ENCODE results near the gene PHPT1. TPM values are rescaled to one million over a fixed set of nuclear protein-coding genes. Genes with fewer than 3 reads are reported as not detected.
A peak's percentile ranks its signal among the peaks of the same experiment; 100 is the strongest.
"Not testable (repeated sequence)": the region's sequence is repeated elsewhere in the genome, so short reads cannot be mapped to it uniquely, and the experiment has no call there.

Gene PHPT1
- total and polyA plus RNA-seq, 12 donors: 310 to 650 (median 336) TPM

DNA sequence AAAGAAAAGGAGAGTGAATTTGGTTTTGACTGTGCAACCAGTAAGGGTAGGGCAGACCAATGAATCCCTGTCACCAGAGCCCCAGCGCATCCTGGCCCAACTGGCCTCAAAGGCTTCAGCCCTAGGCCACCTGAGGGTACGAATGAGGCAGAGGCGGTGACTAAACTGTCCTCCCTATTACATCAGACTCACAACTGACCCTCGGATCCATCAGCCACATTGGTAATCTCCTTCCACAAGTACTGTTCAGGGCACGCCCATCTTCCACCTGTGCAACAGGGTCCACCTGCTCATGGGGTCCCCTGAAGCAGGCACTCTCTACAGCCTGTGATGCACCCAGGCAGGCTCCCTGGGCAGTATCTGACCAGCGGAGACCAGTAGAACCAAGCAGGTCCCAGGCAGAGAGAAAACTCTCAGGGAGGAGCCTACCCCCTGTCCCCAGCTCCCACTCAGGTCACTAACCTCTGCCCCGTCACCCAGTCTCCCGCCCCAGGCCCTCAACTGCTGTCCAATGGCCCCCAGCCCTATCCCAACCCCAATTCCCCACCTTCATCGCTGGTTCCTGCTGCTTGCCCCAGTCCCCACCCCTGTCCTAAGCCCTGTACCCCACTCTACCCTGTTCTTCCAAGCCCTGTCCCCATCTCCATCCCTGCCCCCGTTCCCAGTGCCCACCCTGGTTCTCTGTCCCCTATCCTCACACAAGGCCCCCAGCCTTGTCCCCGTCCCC lies 16.0 kb downstream of the PHPT1 start:
- peak overlapping the region in 8 of 10 donors; percentile 45 to 96 (median 93) for H3K27ac ChIP-seq
- TF ChIP-seq, protein P1, sequence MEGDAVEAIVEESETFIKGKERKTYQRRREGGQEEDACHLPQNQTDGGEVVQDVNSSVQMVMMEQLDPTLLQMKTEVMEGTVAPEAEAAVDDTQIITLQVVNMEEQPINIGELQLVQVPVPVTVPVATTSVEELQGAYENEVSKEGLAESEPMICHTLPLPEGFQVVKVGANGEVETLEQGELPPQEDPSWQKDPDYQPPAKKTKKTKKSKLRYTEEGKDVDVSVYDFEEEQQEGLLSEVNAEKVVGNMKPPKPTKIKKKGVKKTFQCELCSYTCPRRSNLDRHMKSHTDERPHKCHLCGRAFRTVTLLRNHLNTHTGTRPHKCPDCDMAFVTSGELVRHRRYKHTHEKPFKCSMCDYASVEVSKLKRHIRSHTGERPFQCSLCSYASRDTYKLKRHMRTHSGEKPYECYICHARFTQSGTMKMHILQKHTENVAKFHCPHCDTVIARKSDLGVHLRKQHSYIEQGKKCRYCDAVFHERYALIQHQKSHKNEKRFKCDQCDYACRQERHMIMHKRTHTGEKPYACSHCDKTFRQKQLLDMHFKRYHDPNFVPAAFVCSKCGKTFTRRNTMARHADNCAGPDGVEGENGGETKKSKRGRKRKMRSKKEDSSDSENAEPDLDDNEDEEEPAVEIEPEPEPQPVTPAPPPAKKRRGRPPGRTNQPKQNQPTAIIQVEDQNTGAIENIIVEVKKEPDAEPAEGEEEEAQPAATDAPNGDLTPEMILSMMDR (IDR thresholded peaks at IDR 0.05): no peak
- ATAC-seq (peak in 1 of 8 donors; percentile 6), DNase-seq (no peak)
- 59 to 63% methylated on average over 11 of the region's 11 CpGs for WGBS, 2 donors
- H3K4me3 ChIP-seq: peak overlapping the region; percentile 70 to 98 (median 82)
- intact Hi-C loops (cut with DNase I): loop anchor here in 1 of 10 donors (10.0 kb wide), 1 partner anchor 60 kb away; no protein-coding TSS in a partner anchor
- no peaks in the 10 kb centered on the region for H3K9me3 ChIP-seq
- H3K4me1 ChIP-seq: peaks cover 8 to 31% (median 25%) of the 10 kb centered on the region in 9 donors
- peaks cover 3 to 45% (median 24%) of the 10 kb centered on the region in 9 donors for H3K36me3 ChIP-seq
- H3K27me3 ChIP-seq: no peaks in the 10 kb centered on the region

DNA sequence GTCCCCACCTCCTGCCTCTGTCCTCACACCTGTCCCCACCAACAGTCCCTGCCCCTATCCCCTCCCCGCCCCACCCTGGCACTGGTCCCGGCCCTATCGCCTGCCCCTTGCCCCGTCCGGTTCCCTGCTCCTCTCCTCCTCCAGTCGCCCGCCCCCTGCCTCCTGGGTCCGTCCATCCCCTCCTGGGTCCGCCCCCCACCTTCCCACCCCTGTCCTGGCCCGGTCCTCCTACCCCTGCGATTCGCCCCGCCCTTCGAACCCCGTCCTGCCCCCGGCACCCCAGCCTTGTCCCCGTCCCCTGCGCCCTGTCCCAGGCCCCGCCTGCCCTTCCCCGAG lies 16.5 kb downstream of the PHPT1 start:
- intact Hi-C loops (cut with DNase I): loop anchor here in 2 of 10 donors (2.0 to 10.0 kb wide), 2 partner anchors 19 to 59 kb away; no protein-coding TSS in a partner anchor
- peaks cover 3 to 41% (median 24%) of the 10 kb centered on the region in 9 donors for H3K36me3 ChIP-seq
- TF ChIP-seq, protein P1 (IDR thresholded peaks at IDR 0.05): no peak
- peaks cover 8 to 31% (median 25%) of the 10 kb centered on the region in 9 donors for H3K4me1 ChIP-seq
- H3K27me3 ChIP-seq: no peaks in the 10 kb centered on the region
- ATAC-seq (peak in 7 of 8 donors; percentile 2 to 39 (median 8)), DNase-seq (no peak)
- H3K9me3 ChIP-seq: no peaks in the 10 kb centered on the region
- H3K27ac ChIP-seq: peak overlapping the region; percentile 87 to 96 (median 92)
- H3K4me3 ChIP-seq: peak overlapping the region; percentile 70 to 98 (median 82)
- 4% methylated on average over 10 to 20 of the region's 20 CpGs for WGBS, 2 donors

DNA sequence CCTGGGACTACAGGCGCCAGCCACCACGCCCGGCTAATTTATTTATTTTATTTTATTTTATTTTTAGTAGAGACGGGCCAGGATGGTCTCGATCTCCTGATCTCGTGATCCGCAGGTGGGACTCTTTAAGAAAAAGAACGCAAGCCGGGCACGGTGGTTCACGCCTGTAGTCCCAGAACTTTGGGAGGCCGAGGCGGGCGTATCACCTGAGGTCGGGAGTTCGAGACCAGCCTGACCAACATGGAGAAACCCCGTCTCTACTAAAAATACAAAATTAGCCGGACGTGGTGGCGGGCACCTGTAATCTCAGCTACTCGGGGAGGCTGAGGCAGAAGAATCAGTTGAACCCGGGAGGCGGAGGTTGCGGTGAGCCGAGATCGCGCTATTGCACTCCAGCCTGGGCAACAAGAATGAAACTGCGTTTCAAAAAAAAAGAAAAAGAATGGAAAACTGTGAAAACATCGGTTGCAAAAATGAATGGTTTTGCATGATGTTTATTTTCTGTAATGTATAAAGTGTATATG lies 17.8 kb downstream of the PHPT1 start:
- 81 to 83% methylated on average over 29 of the region's 29 CpGs for WGBS, 2 donors
- peak overlapping the region; percentile 28 to 98 (median 82) for H3K4me3 ChIP-seq
- not testable (repeated sequence) for H3K27me3 ChIP-seq, H3K9me3 ChIP-seq, DNase-seq, ATAC-seq
- intact Hi-C loops (cut with DNase I): loop anchor here in 2 of 10 donors (2.0 to 10.0 kb wide), 2 partner anchors 18 to 58 kb away; no protein-coding TSS in a partner anchor
- H3K36me3 ChIP-seq: peaks cover 0 to 29% (median 20%) of the 10 kb centered on the region in 9 donors
- H3K27ac ChIP-seq: peak overlapping the region; percentile 59 to 94 (median 92)
- H3K4me1 ChIP-seq: peaks cover 8 to 31% (median 25%) of the 10 kb centered on the region in 9 donors

DNA sequence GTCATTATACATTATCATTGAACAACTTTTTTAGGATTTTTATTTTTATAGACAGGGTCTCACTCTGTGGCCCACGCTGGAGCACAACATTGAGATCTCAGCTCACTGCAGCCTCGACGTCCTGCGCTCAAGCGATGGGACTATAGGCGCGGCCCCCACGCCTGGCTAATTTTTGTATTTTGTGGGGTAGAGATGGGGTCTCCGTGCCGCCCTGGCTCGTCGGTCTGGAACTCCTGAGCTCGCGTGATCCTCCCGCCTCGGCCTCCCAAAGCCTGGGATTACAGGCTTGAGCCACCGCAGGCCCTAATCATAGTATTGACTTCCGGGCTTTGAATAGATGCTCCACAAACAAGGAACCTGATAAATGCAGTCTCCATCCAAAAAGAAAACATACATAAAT lies 18.3 kb downstream of the PHPT1 start:
- peaks cover 8 to 31% (median 25%) of the 10 kb centered on the region in 9 donors for H3K4me1 ChIP-seq
- DNase-seq (no peak), ATAC-seq (no peak)
- WGBS, 2 donors: 97 to 99% methylated on average over 18 of the region's 18 CpGs
- no peaks in the 10 kb centered on the region for H3K27me3 ChIP-seq
- peak overlapping the region in 2 of 10 donors; percentile 71 to 82 for H3K4me3 ChIP-seq
- intact Hi-C loops (cut with DNase I): loop anchor here in 2 of 10 donors (2.0 to 10.0 kb wide), 2 partner anchors 17 to 57 kb away; no protein-coding TSS in a partner anchor
- H3K9me3 ChIP-seq: peaks cover 0 to 10% (median 0%) of the 10 kb centered on the region in 11 donors
- TF ChIP-seq, protein P1 (IDR thresholded peaks at IDR 0.05): no peak
- H3K27ac ChIP-seq: no peak overlapping the region
- H3K36me3 ChIP-seq: peaks cover 0 to 24% (median 15%) of the 10 kb centered on the region in 9 donors

Data from heart right ventricle (tissue), 16 donors.